Uterus (tissue), 2 donors: Measurements from ENCODE around the gene CCNY.

ENCODE experiments used
- CTCF ChIP-seq, 4 experiments: fragments of 200-600 bp in 2 of 4; fragments of 450-650 bp in 2 of 4; sonication (generic) in 2 of 4; IDR thresholded peaks; one replicate each; pipeline ENCODE4 v1.5.1; 2016 to 2019; ENCODE audit warnings: antibody characterized with exemption in 4 of 4, mild to moderate bottlenecking in 2 of 4, moderate library complexity in 1 of 4
- POLR2A ChIP-seq, 2 donors: fragments of 450-650 bp; IDR thresholded peaks; one replicate each; pipeline ENCODE4 v1.6.1; 2016; ENCODE audit warnings: antibody characterized with exemption in 2 of 2, mild to moderate bottlenecking in 1 of 2, moderate library complexity in 1 of 2

GRCh38 chr10:35467186-35467585 lies 130.9 kb downstream of the CCNY start:
- no peak for TF ChIP-seq CTCF (IDR thresholded peaks at IDR 0.05)
- TF ChIP-seq POLR2A (IDR thresholded peaks at IDR 0.05): no peak
